Stimulated activated CD4-positive, alpha-beta T cell treated with anti-CD3 and anti-CD28 coated beads, Interleukin-1b, Interleukin-23, amount 100 ng/mL, for 1 hour (primary cell): Measurements from ENCODE around the gene CCDC116.
"Not testable (repeated sequence)": the region's sequence is repeated elsewhere in the genome, so short reads cannot be mapped to it uniquely, and the experiment has no call there.

Experiments
- DNase-seq, 2 donors: peaks; one replicate each; pipeline ENCODE4 v3.0.0-alpha.2; 2020; ENCODE audit warnings: low read depth in 2 of 2

Gene CCDC116

GRCh38 chr22:21650823-21651520 lies 18.4 kb downstream of the CCDC116 start:
- no peak for DNase-seq

- DNase-seq, result no peak
Observed at GRCh38 chr22:21651521-21652009, 19.0 kb downstream of the CCDC116 start.

GRCh38 chr22:21652010-21652546 lies 19.5 kb downstream of the CCDC116 start:
- DNase-seq, result peak; percentile 38 to 65

GRCh38 chr22:21652547-21653545 lies 20.3 kb downstream of the CCDC116 start:
- DNase-seq, result no peak

- no peak for DNase-seq
Observed at GRCh38 chr22:21657020-21657359, 24.4 kb downstream of the CCDC116 start.

- peak; percentile 37 to 60 for DNase-seq
Observed at GRCh38 chr22:21657360-21658032, 24.9 kb downstream of the CCDC116 start.

GRCh38 chr22:21659864-21660525 lies 27.4 kb downstream of the CCDC116 start:
- no peak for DNase-seq

- no peak for DNase-seq
Observed at GRCh38 chr22:21660904-21661303, 28.3 kb downstream of the CCDC116 start.

- no peak for DNase-seq
Observed at GRCh38 chr22:21661991-21662390, 29.4 kb downstream of the CCDC116 start.

- DNase-seq, result no peak
Observed at GRCh38 chr22:21663738-21664137, 31.2 kb downstream of the CCDC116 start.

GRCh38 chr22:21665047-21665851 lies 32.7 kb downstream of the CCDC116 start:
- DNase-seq, result no peak

GRCh38 chr22:21666786-21667185 lies 34.2 kb downstream of the CCDC116 start:
- DNase-seq, result no peak

GRCh38 chr22:21669026-21669425 lies 36.5 kb downstream of the CCDC116 start:
- no peak for DNase-seq

- DNase-seq, result no peak
Observed at GRCh38 chr22:21672107-21672629, 39.6 kb downstream of the CCDC116 start.

- no peak for DNase-seq
Observed at GRCh38 chr22:21673534-21674321, 41.2 kb downstream of the CCDC116 start.

- no peak for DNase-seq
Observed at GRCh38 chr22:21674638-21675245, 42.2 kb downstream of the CCDC116 start.

- DNase-seq, result no peak
Observed at GRCh38 chr22:21677606-21678443, 45.3 kb downstream of the CCDC116 start.

- DNase-seq, result not testable (repeated sequence)
Observed at GRCh38 chr22:21678842-21679241, 46.3 kb downstream of the CCDC116 start.
